HG02678 (cell line): Measurements from ENCODE around the gene ENG.

ENCODE experiments used
- ATAC-seq: cut with Tn5 transposase; IDR thresholded peaks from one replicate; pipeline ENCODE4 v1.9.1; 2021; ENCODE audit warnings: mild to moderate bottlenecking, moderate library complexity; ENCODE audit not compliant: unreplicated experiment

ENG gene

GRCh38 chr9:127778280-127779135 lies 76.0 kb downstream of the ENG start, which contains the start of gene SH2D3C:
TSS of gene SH2D3C (minus strand) at chr9:127778666. CDS start at chr9:127778627, 39 bp downstream.
- ATAC-seq: peak; percentile 38

GRCh38 chr9:127777368-127777980 lies 77.0 kb downstream of the ENG start:
- ATAC-seq: no peak

- ATAC-seq: no peak
Measured at GRCh38 chr9:127776924-127777289, 77.6 kb downstream of the ENG start.

GRCh38 chr9:127776195-127776923 lies 78.1 kb downstream of the ENG start:
- ATAC-seq: peak; percentile 26

- ATAC-seq: no peak
Measured at GRCh38 chr9:127773981-127774380, 80.5 kb downstream of the ENG start.

- ATAC-seq: no peak
Measured at GRCh38 chr9:127773272-127773671, 81.2 kb downstream of the ENG start.

GRCh38 chr9:127772603-127773002 lies 81.9 kb downstream of the ENG start:
- no peak for ATAC-seq

- no peak for ATAC-seq
Measured at GRCh38 chr9:127771570-127772189, 82.8 kb downstream of the ENG start.

- ATAC-seq: peak; percentile 88
Measured at GRCh38 chr9:127770905-127771569, 83.4 kb downstream of the ENG start.

GRCh38 chr9:127770583-127770904 lies 83.9 kb downstream of the ENG start:
- no peak for ATAC-seq

GRCh38 chr9:127769929-127770582 lies 84.4 kb downstream of the ENG start:
- ATAC-seq: no peak

- no peak for ATAC-seq
Measured at GRCh38 chr9:127769101-127769500, 85.4 kb downstream of the ENG start.

GRCh38 chr9:127768698-127769097 lies 85.8 kb downstream of the ENG start:
- no peak for ATAC-seq

- no peak for ATAC-seq
Measured at GRCh38 chr9:127767909-127768331, 86.5 kb downstream of the ENG start.

- ATAC-seq: no peak
Measured at GRCh38 chr9:127767410-127767809, 87.0 kb downstream of the ENG start.

- ATAC-seq: no peak
Measured at GRCh38 chr9:127765418-127765817, 89.0 kb downstream of the ENG start.
